HEK293 (cell line): Measurements from ENCODE around the gene PPP2R5D.
A peak's percentile ranks its signal among the peaks of the same experiment; 100 is the strongest.

Experiments
- CTCF ChIA-PET: fragments of 350-600 bp; formaldehyde crosslinking; extraction: SDS; loops from one replicate; lab custom pipeline; 2021; ENCODE audit warnings: antibody characterized with exemption; lab: Yijun Ruan, JAX
- POLR2A ChIA-PET: fragments of 300-600 bp; formaldehyde crosslinking; extraction: SDS; loops from one replicate; lab custom pipeline; 2020; ENCODE audit warnings: antibody characterized with exemption, inconsistent platforms; lab: Yijun Ruan, JAX
- H3K27ac ChIP-seq: fragments of 200-500 bp; sonication (Bioruptor generic); 2 replicates; pipeline ENCODE4 v1.5.1; 2014; ENCODE audit warnings: low read depth, low read length, control low read depth, inconsistent platforms; ENCODE audit errors: extremely low read depth
- H3K36me3 ChIP-seq, 2 experiments: fragments of 200-500 bp in 1 of 2; sonication (Bioruptor generic) in 1 of 2; 1 replicate in 1 of 2; 2 replicates in 1 of 2; pipeline ENCODE4 v1.5.1; 2014 to 2017; ENCODE audit warnings: inconsistent platforms in 2 of 2, low read length in 2 of 2; ENCODE audit not compliant: control insufficient read depth in 2 of 2, insufficient read depth in 1 of 2
- H3K4me1 ChIP-seq: fragments of 200-500 bp; sonication (Bioruptor generic); 2 replicates; pipeline ENCODE4 v1.5.1; 2014; ENCODE audit warnings: mild to moderate bottlenecking, low read length, inconsistent platforms; ENCODE audit not compliant: control insufficient read depth, insufficient read depth
- H3K4me3 ChIP-seq: 2 replicates; pipeline ENCODE4 v1.5.1; 2011; ENCODE audit warnings: low read depth, mild to moderate bottlenecking, control low read depth, low read length, moderate library complexity
- H3K9me3 ChIP-seq: fragments of 200-500 bp; sonication (Bioruptor generic); 2 replicates; pipeline ENCODE4 v1.5.1; 2014; ENCODE audit warnings: low read depth, low read length, inconsistent platforms; ENCODE audit not compliant: control insufficient read depth, insufficient read depth
- AEBP2 ChIP-seq: fragments of 450-650 bp; formaldehyde crosslinking; IDR thresholded peaks from 2 replicates; pipeline ENCODE4 v1.5.1; 2016; ENCODE audit warnings: missing biosample characterization, missing genetic modification characterization, borderline replicate concordance
- HOXC10 ChIP-seq: sonication (generic); formaldehyde crosslinking; IDR thresholded peaks from 2 replicates; pipeline ENCODE4 v1.8.1; 2023; ENCODE audit warnings: mild to moderate bottlenecking, missing genetic modification reagents
- OVOL3 ChIP-seq: fragments of 450-650 bp; formaldehyde crosslinking; IDR thresholded peaks from 2 replicates; pipeline ENCODE4 v1.5.1; 2016; ENCODE audit warnings: missing biosample characterization, missing genetic modification characterization
- REPIN1 ChIP-seq: fragments of 450-650 bp; formaldehyde crosslinking; IDR thresholded peaks from 2 replicates; pipeline ENCODE4 v1.5.1; 2017; ENCODE audit warnings: missing biosample characterization, missing genetic modification characterization, low read depth
- YY1 ChIP-seq: fragments of 450-650 bp; formaldehyde crosslinking; IDR thresholded peaks from 2 replicates; pipeline ENCODE4 v1.5.1; 2018; ENCODE audit warnings: missing biosample characterization, missing genetic modification characterization
- ZBTB11 ChIP-seq: fragments of 450-650 bp; formaldehyde crosslinking; conservative IDR thresholded peaks from 2 replicates; pipeline ENCODE4 v1.5.1; 2016; ENCODE audit warnings: low read depth, missing biosample characterization, missing genetic modification characterization
- ZBTB21 ChIP-seq: fragments of 450-650 bp; formaldehyde crosslinking; IDR thresholded peaks from 2 replicates; pipeline ENCODE4 v1.5.1; 2017; ENCODE audit warnings: missing biosample characterization, missing genetic modification characterization
- ZFP37 ChIP-seq: fragments of 450-650 bp; formaldehyde crosslinking; IDR thresholded peaks from 2 replicates; pipeline ENCODE4 v1.5.1; 2016; ENCODE audit warnings: missing biosample characterization, missing genetic modification characterization
- ZNF10 ChIP-seq: fragments of 450-650 bp; formaldehyde crosslinking; IDR thresholded peaks from 2 replicates; pipeline ENCODE4 v1.5.1; 2017; ENCODE audit warnings: missing biosample characterization, missing genetic modification characterization
- ZNF37A ChIP-seq: fragments of 450-650 bp; IDR thresholded peaks from 2 replicates; pipeline ENCODE4 v1.5.1; 2018; ENCODE audit warnings: missing biosample characterization, missing genetic modification characterization
- ZNF391 ChIP-seq: fragments of 450-650 bp; formaldehyde crosslinking; IDR thresholded peaks from 2 replicates; pipeline ENCODE4 v1.5.1; 2016; ENCODE audit warnings: low read depth, missing biosample characterization, missing genetic modification characterization, borderline replicate concordance
- ZNF404 ChIP-seq: fragments of 450-650 bp; formaldehyde crosslinking; IDR thresholded peaks from 2 replicates; pipeline ENCODE4 v1.5.1; 2017; ENCODE audit warnings: missing biosample characterization, missing genetic modification characterization
- ZNF473 ChIP-seq: fragments of 450-650 bp; formaldehyde crosslinking; IDR thresholded peaks from 2 replicates; pipeline ENCODE4 v1.5.1; 2017; ENCODE audit warnings: missing biosample characterization, missing genetic modification characterization
- ZNF501 ChIP-seq: fragments of 450-650 bp; formaldehyde crosslinking; IDR thresholded peaks from 2 replicates; pipeline ENCODE4 v1.5.1; 2016; ENCODE audit warnings: missing biosample characterization, missing genetic modification characterization
- ZNF529 ChIP-seq: fragments of 450-650 bp; formaldehyde crosslinking; IDR thresholded peaks from 2 replicates; pipeline ENCODE4 v1.5.1; 2017; ENCODE audit warnings: missing genetic modification characterization, missing biosample characterization; ENCODE audit not compliant: insufficient replicate concordance
- ZNF558 ChIP-seq: fragments of 450-650 bp; formaldehyde crosslinking; IDR thresholded peaks from 2 replicates; pipeline ENCODE4 v1.5.1; 2016; ENCODE audit warnings: missing biosample characterization, missing genetic modification characterization
- ZNF660 ChIP-seq: fragments of 450-650 bp; IDR thresholded peaks from 2 replicates; pipeline ENCODE4 v1.5.1; 2018; ENCODE audit warnings: missing biosample characterization, mild to moderate bottlenecking, missing genetic modification characterization
- ZSCAN16 ChIP-seq: fragments of 450-650 bp; formaldehyde crosslinking; IDR thresholded peaks from 2 replicates; pipeline ENCODE4 v1.5.1; 2016; ENCODE audit warnings: missing biosample characterization, missing genetic modification characterization
- TF ChIP-seq, protein P1 (sequence below): fragments of 450-650 bp; formaldehyde crosslinking; IDR thresholded peaks from 2 replicates; pipeline ENCODE4 v1.5.1; 2016; ENCODE audit warnings: missing biosample characterization, missing genetic modification characterization

The PPP2R5D gene

GRCh38 chr6:43014434-43014909 lies 30.1 kb downstream of the PPP2R5D start (continued):
- TF ChIP-seq AEBP2 (tag by site-specific recombination) (0 out of 2 replicates have a peak, but pooled peaks have one; percentile 24), ZNF501 (tag by site-specific recombination) (no peak), ZNF558 (tag by site-specific recombination) (0 out of 2 replicates have a peak, but pooled peaks have one; percentile 44)
- TF ChIP-seq, all 188 proteins: peak for 18

GRCh38 chr6:43016176-43016942 lies 32.0 kb downstream of the PPP2R5D start:
- ChIA-PET POLR2A (interaction anchor here (0.6 to 4.6 kb wide), 11 partner anchors 16 to 55 kb away, joined by 3 to 56 read pairs (median 4); partner anchors contain the start of genes CUL7, KLC4, MRPL2 and PEX6), CTCF (interaction anchor here (0.5 to 2.6 kb wide), 3 partner anchors 32 to 127 kb away, joined by 3 to 15 read pairs (median 3); partner anchors contain the start of genes CUL7 and PPP2R5D)

More at GRCh38 chr6:43016176-43016942, 32.0 kb downstream of the PPP2R5D start:
- Histone ChIP-seq H3K36me3 (peaks cover 27 to 66% of the 10 kb centered on the region in 2 experiments), H3K27ac (no peak overlapping the region), H3K4me3 (no peak overlapping the region), H3K4me1 (peaks cover 21% of the 10 kb centered on the region), H3K9me3 (no peaks in the 10 kb centered on the region)
- TF ChIP-seq HOXC10 (CRISPR knock-in tag) (no peak), ZNF473 (tag by site-specific recombination) (no peak), ZNF529 (tag by site-specific recombination) (no peak), ZNF10 (tag by site-specific recombination) (no peak), ZSCAN16 (tag by site-specific recombination) (no peak), ZNF37A (no peak), ZNF404 (tag by site-specific recombination) (no peak), ZBTB11 (tag by site-specific recombination) (no peak), ZNF660 (tag by site-specific recombination) (no peak), REPIN1 (no peak), ZNF391 (tag by site-specific recombination) (no peak), OVOL3 (tag by site-specific recombination) (no peak), ZFP37 (tag by site-specific recombination) (no peak), ZBTB21 (tag by site-specific recombination) (no peak), YY1 (tag by site-specific recombination) (no peak)
- TF ChIP-seq, protein P1, sequence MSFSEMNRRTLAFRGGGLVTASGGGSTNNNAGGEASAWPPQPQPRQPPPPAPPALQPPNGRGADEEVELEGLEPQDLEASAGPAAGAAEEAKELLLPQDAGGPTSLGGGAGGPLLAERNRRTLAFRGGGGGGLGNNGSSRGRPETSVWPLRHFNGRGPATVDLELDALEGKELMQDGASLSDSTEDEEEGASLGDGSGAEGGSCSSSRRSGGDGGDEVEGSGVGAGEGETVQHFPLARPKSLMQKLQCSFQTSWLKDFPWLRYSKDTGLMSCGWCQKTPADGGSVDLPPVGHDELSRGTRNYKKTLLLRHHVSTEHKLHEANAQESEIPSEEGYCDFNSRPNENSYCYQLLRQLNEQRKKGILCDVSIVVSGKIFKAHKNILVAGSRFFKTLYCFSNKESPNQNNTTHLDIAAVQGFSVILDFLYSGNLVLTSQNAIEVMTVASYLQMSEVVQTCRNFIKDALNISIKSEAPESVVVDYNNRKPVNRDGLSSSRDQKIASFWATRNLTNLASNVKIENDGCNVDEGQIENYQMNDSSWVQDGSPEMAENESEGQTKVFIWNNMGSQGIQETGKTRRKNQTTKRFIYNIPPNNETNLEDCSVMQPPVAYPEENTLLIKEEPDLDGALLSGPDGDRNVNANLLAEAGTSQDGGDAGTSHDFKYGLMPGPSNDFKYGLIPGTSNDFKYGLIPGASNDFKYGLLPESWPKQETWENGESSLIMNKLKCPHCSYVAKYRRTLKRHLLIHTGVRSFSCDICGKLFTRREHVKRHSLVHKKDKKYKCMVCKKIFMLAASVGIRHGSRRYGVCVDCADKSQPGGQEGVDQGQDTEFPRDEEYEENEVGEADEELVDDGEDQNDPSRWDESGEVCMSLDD (tag by site-specific recombination), result no peak
